Activated gamma-delta T cell treated with anti-CD3 and anti-CD28 coated beads, Interleukin-2, amount 50 U/mL, for 16 hours (primary cell): ENCODE results near the gene EPHA7.

Experiments used
- DNase-seq: peaks from one replicate; pipeline ENCODE4 v3.0.0-alpha.2; 2020; ENCODE audit warnings: low read depth

The EPHA7 gene

DNA sequence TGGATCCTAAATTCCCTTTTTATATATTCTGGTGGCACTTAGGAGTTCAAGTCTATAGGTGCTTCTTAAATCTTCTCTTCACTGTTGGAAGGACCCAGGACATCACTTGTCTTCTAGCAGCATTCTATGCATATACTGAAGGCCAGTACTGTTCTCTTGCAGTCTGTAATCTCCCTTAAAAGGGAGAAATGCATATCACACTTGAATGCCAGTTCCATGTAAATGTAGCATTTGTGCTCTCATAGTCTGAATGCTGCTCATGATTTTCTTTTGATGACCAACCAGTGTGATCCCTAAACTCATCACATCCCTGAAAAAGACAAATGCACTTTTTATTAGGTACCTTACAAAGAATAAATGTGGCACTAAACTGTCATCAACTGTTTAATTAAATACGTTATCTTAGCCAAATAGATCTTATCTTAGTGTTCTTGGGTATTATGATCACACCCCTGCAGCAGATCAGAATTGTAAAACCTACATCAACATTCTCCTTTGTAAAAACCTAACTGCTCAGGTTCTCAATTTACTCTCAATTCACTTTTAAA is 176.1 kb downstream of the EPHA7 start:
- no peak for DNase-seq

DNA sequence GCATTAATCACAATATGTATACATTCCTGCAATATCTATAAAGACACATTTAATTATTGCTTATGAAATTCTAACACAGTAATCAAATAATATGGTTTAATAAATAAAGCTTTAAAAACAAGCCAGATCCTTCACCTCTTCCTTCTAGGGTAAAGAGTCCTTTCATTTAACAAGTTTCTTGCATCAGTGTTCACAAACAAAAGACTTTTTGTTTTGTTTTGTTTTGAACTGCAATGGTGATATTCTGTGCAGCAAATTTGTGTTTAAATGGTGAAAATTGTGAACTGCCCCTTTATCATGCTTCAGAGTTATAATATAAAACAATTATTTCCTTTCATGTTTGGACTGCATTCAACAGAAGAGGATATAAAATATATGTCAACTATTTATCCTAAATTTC is 177.3 kb downstream of the EPHA7 start:
- DNase-seq = no peak

DNA sequence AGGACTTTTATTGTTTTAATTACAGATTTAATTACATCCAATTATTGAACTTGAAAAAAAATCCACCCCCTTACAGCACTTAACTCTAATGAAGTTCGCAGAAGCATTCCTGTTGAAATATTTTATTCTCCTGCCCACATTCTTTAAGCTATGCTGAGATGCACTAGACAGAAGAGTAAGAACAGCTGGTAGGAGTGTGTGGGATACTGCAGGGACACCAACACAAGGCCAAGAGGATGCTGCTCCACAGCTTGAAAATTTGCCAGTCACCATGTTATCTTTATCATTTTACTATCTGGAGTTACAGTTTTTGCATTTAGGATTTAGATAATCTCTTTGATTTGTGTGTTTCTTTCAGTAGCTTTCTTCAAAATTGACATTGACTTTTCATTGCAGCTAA is 180.7 kb downstream of the EPHA7 start:
- no peak for DNase-seq

DNA sequence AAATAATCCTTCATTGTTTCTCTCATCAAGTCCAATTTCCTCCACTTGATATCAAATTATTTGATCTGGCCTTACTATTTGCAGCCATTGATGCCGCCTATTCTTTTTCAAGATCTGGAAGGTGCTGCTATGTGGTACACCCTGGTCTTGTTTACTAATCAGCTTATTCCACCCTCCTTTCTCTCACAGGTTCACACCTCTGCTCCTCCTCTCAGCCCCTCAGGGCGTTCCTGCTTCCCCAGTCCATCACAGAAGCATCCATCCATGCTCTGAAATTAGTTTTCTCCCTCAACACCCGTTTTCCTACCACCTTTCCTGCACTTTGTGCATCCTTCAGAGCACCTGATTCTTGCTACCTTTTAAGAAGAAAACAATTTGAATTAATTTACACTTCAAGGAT is 183.6 kb downstream of the EPHA7 start:
- no peak for DNase-seq

DNA sequence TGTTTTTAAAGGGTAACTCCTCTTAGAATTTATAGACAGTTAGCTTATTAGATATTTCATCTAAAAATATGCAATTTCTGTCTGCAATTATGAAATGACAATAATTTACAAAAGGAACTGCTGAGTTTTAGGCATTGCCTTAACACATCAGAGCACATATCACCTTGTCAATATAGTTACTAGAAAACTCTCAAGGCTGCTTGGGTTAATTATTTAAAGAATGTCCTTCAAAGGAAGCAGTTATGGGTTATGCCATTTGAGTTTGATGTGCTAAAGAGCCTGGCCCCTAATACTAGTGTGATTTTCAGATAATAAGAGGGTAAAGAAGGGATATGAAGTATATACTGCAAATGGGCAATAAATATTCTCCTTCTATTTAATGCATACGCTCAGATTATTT is 192.5 kb downstream of the EPHA7 start:
- no peak for DNase-seq

DNA sequence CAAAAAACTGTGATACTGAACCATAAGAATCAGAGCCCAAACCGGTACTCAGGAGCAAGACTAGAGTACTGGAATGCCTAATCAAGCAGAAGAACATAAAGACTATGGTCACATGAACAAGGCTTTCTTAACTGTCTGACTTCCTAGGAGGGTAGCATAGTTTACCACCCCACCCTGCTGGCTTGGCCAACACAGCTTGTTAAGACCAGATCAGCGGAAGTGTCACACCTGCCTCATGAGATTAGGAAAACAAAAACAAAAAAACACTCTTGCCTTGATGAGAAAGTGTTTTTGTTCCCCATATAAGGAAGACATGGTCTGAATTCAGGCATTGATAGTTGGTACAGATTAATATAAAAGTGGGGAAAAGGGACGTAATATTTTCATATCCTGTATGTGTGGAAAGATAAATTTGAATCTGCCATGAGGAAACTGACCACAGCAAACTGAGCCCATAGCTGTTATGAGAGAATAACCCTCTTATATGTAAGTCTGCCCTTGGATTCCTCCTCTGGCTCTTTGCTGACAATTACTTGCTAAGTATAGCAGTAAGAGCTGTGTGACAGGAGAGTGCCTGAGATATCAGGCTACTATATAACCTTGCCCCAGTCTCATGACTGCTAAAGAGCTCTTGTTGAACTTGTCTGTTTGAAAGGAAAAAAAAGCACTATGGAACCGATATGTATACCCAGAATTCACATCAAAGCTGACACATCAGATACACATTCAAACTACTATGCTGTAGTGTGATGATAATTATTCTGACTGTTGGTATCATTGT is 197.1 kb downstream of the EPHA7 start:
- no peak for DNase-seq

DNA sequence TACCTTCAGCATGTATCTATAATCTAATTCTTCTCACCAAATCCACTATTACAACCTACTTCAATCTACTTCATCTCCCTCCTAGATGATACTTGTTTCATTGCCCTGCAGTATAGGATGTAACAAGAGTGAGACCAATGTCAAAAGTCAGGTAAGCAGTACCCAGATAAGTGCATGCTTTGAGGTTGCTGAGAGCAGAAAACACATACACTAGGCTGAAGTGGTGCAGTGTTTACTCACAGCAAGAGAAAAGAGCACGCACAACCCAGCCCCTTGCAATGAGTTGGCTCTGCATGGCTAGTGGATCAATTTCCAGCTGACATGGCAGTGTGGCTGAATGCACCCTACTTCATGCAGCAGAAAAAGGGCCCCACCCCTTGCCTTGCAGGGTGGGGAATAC is 199.9 kb downstream of the EPHA7 start:
- DNase-seq = no peak

DNA sequence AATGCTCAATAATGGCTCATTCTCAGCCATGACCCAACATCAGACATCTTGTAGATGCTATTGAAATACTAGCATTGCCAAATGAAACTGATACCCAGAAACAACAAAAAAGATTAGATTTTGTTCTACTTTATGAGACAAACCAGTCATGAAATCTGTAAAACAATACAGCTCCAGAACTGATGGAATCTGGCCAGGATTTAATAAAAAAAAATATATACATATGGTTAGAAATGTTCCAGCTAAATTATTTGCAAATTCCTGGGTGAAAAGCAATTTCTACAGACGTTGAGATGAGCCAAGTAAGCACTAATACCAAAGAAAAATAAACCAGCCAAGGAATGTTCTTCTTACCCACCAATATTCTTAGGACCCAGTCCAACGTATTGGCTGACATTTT is 201.3 kb downstream of the EPHA7 start:
- no peak for DNase-seq

DNA sequence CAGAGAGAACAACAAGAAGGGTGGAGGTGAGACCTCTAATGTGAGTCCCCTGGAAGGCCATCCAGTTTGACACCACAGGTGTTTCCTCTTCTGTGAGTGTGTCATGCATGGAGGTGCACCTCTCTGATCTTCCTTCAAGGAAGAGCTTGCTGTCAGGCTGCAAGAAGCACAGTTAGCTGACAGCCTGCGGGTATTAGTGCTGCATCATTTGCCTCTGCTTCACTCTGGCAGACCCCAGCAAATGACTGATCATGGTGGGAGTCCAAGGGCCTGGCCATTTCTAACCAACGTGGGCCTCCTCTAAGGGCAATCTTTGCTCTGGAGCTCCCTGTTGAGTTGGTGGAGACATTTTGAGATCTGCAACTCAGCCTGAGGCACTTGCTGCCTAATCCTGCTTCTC is 206.3 kb downstream of the EPHA7 start:
- no peak for DNase-seq

DNA sequence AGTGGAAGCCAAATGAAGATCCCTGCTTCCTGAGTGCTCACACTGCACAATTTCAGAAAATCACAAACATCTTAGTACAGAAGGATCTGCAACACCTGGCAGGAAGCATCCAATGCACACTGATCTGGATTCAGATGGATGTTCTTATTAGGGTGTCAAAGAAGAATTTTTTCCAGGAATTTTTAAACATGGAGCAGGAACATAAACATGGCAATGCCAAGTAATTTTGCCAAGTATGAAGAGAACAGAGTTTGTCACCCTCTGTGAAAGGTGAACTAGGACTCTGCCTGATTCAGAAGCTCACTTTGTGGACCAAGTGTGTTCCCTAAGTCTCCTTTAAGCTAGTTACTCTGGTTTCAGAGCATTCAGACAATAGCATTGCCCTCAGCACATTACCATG is 208.5 kb downstream of the EPHA7 start:
- no peak for DNase-seq

DNA sequence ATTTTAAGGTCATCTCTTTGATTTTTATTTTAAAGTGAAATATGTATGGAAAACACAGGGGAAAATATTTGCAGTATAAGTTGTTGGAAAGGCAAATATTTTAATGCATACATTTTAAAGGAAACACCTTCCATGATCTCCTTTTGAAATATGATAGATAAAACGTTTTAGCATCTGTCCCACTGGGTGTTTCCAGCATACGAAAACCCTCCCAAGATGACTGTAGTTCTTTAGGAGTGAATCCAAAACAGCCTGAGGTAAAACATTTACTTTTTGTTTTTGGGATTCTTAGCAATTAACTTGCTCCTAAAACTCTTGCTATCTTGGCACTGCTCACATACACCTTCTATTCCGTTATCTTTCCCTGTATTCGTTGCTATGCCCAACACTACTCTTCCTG is 210.0 kb downstream of the EPHA7 start:
- DNase-seq = no peak

DNA sequence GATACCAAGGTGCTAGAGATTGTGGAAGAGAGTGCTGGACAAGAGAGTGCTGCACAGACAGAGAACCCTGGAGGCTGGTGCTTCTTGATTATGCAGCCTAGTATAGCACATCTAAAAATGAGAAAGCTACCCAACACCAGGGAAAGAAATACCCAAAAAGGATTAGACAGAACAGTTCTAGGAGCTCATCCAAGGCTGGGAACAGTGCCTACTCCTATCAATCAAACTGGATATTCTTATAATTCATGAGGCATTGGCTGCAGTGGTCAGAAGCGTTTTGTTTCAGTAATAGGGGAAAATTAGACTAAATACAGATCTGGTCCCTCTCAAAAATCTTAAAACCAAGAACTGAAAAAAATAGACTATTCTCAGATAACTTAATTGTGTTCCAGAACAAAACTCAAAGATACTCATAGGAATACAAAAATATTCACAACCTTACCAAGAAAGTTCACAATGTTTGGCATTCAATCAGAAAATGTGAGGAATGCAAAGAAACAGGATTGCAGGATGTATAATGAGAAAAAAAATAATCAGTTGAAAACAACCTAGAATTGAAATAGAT is 222.9 kb downstream of the EPHA7 start:
- no peak for DNase-seq

DNA sequence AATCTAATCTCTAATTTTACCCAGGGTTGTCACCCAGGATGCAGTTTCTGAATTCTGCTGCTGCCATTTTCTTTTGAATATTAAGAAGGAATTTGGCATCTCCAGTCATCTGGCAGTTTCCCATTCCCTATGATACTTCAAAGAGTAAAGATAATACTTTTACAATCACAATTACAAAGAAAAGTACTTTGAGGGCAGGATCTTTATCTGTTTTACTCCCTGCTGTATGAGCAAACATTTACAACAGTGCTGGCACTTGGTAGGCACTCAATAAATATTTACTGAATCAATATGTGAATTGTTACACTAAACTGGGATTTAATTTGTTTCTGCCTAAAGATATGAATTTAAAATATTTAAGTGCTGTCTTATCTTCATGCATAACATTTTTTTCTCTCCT is 224.9 kb downstream of the EPHA7 start:
- DNase-seq = no peak

DNA sequence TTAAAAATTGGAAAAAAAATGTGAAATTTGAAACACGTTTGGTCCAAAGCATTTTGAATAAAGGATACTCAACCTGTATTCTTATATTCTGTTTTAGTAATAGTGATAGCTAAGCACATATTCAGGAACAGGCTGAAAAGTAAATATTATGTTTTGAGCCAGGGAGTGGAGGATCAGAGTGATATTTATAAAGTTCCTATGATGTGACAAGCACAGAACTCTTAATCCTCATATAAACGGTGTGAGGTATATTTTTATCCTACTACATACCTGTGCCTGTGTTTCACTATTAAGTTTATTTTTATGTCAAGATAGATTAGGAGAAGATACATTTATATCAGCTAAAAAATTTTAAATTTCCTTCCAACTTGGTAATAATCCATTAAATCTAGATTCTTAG is 225.5 kb downstream of the EPHA7 start:
- DNase-seq = no peak
